HUES64 (cell line): ENCODE results near the gene VDR.
"Not testable (repeated sequence)": the region's sequence is repeated elsewhere in the genome, so short reads cannot be mapped to it uniquely, and the experiment has no call there.

Experiments used
- H3K27ac ChIP-seq: 2 replicates; pipeline ENCODE4 v1.7.0; 2013; ENCODE audit warnings: low read depth, low read length, inconsistent platforms
- H3K27me3 ChIP-seq: 2 replicates; pipeline ENCODE4 v1.6.1; 2013; ENCODE audit warnings: mild to moderate bottlenecking, low read length; ENCODE audit not compliant: insufficient read depth
- H3K36me3 ChIP-seq: 2 replicates; pipeline ENCODE4 v1.6.1; 2013; ENCODE audit warnings: mild to moderate bottlenecking, low read length; ENCODE audit not compliant: insufficient read depth
- H3K4me1 ChIP-seq: 2 replicates; pipeline ENCODE4 v1.6.1; 2013; ENCODE audit warnings: mild to moderate bottlenecking, low read length, moderate library complexity; ENCODE audit not compliant: insufficient read depth
- H3K4me3 ChIP-seq: 2 replicates; pipeline ENCODE4 v1.5.1; 2013; ENCODE audit warnings: mild to moderate bottlenecking, low read length, moderate library complexity
- H3K9ac ChIP-seq: 2 replicates; pipeline ENCODE4 v1.6.1; 2013; ENCODE audit warnings: mild to moderate bottlenecking, low read depth, low read length
- H3K9me3 ChIP-seq: 2 replicates; pipeline ENCODE4 v1.6.1; 2013; ENCODE audit warnings: low read depth, low read length; ENCODE audit not compliant: insufficient read depth
- WGBS: fragments of 150-250, 120-280 bp; methylation state at CpG from one replicate; pipeline ENCODE4 v1.1.7; 2013; ENCODE audit warnings: missing lambda C conversion rate; 5-methylcytosine and 5-hydroxymethylcytosine counted together

Gene VDR

DNA sequence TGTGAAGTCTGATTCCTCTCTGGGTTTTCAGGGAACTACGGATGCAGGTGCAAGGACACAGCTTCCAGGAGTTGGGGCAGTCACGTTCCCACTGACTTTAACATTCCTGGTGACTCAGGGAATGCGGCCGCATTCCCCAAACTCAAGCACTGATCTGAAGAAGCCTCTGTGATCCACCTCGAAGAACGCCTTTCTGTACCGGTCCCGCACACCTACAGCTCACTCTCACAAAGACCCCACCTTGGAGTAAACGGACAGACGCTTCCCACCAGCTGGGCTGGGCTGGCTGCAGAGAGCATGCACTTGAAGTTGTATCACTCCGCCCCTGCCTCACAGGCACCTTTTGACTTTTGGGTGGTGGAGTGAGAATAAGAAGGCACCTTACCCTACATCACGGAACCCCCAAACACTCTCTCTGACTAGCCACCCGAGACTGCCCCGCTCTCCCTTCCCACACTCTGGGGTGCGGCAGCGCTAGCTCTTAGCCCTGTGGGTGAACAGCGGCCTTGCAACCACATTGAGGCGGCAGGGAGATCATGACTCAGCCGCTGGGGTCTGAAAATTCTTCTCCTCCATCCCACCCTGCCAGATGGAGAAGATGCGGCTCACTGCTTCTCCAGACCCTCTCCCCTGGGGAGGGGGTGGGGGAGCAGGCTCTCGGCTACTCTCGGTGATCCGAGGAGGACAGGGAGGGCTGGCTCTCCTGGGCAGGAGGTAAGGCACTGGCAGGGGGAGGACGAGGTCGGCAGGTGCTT is 61.4 kb downstream of the VDR start:
- H3K4me3 ChIP-seq: no peak overlapping the region
- no peaks in the 10 kb centered on the region for H3K27me3 ChIP-seq
- H3K36me3 ChIP-seq: no peaks in the 10 kb centered on the region
- H3K27ac ChIP-seq: no peak overlapping the region
- H3K9ac ChIP-seq: no peak overlapping the region
- H3K4me1 ChIP-seq: peaks cover 15% of the 10 kb centered on the region; the same call in 1 of the 2 replicates
- no peaks in the 10 kb centered on the region for H3K9me3 ChIP-seq
- WGBS: 62% methylated on average over 24 of the region's 25 CpGs

DNA sequence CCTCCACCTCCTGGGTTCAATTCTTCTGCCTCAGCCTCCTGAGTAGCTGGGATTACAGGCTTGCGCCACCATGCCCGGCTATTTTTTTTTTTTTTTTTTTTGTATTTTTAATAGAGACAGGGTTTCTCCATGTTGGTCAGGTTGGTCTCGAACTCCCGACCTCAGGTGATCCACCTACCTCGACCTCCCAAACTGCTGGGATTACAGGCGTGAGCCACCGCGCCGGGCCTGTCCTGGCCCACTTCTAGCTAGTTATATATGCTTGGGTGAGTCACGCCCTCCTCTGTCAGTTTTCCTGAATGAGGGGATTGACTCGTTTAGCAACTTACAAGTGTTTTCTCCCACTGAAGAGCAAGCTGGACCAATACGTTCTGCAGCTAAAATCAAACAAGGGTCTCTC is 62.3 kb downstream of the VDR start:
- H3K4me1 ChIP-seq: peaks cover 15% of the 10 kb centered on the region; the same call in 1 of the 2 replicates
- H3K27ac ChIP-seq, H3K36me3 ChIP-seq, H3K4me3 ChIP-seq, H3K27me3 ChIP-seq, H3K9me3 ChIP-seq, H3K9ac ChIP-seq: not testable (repeated sequence)
- 84% methylated on average over 10 of the region's 12 CpGs for WGBS

DNA sequence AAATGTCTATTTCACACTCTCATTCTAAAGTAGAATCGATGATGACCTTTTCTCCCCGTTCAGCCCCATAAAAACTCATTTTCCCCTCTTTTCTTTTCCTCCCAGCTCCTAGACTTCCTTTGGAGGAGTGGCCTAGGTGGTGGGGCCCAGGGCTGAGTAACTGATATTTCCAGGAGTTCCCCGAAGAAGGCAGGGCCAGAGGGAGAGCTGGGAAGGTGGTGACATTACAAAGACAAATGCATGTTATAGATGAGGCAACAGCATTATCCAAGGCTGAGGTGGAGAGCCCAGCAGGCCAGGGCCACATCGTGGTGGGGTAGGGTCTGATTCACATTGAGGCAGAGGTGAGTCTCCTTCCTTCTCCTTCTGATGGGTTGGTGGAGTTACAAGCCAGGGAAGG is 62.9 kb downstream of the VDR start:
- Histone ChIP-seq H3K9me3 (no peaks in the 10 kb centered on the region), H3K36me3 (no peaks in the 10 kb centered on the region), H3K4me3 (no peak overlapping the region), H3K9ac (no peak overlapping the region), H3K27me3 (no peaks in the 10 kb centered on the region), H3K4me1 (peaks cover 17% of the 10 kb centered on the region), H3K27ac (no peak overlapping the region)
- 83% methylated on average over 4 of the region's 4 CpGs for WGBS

DNA sequence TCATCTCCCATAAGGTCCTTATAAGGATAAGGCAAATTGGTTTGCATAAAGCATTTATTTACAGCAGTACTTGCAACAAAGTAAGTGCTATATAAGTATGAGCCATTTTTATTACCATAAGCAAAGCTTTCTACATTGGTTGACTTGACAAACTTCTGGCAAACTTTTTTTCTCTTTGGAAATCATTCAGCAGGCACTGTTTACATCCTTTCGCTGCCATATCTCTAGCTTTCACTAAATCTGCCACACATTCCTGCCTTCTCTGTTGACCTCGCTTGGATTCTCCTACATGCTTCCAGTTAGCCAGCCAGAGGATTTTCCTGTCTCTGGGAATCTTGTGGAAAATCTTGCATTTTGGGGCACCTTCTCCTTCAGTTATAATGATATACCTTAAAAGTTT is 63.3 kb downstream of the VDR start:
- peaks cover 17% of the 10 kb centered on the region for H3K4me1 ChIP-seq
- WGBS: 91% methylated on average over 2 of the region's 2 CpGs
- H3K9me3 ChIP-seq: no peaks in the 10 kb centered on the region

DNA sequence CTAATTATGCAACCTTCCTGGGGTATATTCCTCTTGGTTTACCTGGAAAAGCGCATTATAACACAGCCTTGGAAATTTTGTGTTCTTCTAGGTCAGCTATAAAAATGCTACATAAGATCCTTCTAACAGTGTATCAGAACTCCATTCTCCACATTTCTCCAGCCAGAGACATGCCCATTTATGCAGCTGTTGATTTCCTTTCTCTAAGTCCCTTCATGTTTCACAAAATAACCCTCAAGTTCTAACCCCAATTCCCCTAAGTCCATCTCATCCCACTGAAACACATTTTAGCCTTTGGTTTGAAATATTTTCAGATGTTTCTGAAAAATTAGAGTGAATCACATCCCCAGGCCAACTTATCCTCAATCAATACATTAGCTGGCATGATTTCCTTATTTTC is 64.2 kb downstream of the VDR start:
- Histone ChIP-seq H3K9ac (no peak overlapping the region), H3K4me3 (no peak overlapping the region), H3K36me3 (no peaks in the 10 kb centered on the region), H3K9me3 (no peaks in the 10 kb centered on the region), H3K4me1 (peaks cover 17% of the 10 kb centered on the region), H3K27me3 (no peaks in the 10 kb centered on the region), H3K27ac (no peak overlapping the region)
- WGBS: 100% methylated on average over 1 of the region's 1 CpG

More for the DNA sequence above, 63.3 kb downstream of the VDR start:
- no peak overlapping the region for H3K9ac ChIP-seq
- H3K4me3 ChIP-seq: no peak overlapping the region
- H3K27me3 ChIP-seq: no peaks in the 10 kb centered on the region
- H3K27ac ChIP-seq: no peak overlapping the region
- H3K36me3 ChIP-seq: no peaks in the 10 kb centered on the region

DNA sequence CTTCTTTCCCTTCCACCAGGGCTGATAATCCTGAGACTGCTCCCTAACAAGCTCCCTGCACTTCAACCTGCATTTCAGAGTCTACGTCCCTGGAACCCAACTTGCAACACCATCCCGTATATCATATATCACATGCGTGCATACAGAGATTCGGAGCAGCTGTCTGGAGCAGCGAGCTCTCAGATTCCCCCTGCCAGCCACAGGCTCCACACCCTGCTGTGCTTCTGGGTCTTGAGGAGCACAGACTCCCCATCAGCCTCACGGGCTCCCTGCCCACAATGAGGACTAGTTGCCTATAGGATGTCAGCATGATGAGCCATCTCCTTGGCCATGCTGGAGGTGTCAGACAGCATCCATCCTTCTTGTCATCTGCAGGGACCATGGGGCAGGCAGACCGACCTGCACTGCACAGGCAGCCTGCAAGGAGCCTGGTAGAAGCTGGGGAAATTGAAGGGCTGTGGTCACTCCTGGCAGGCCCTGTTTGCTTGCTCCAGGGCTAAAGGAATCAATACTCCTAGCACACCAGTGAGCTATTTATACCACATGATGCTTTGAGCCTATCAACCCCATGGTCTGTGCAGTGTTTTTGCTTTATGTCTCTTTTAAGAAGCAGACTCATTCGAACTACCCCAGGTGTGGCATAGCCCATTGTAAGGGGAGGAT is 65.4 kb downstream of the VDR start:
- Histone ChIP-seq H3K36me3 (no peaks in the 10 kb centered on the region), H3K27ac (no peak overlapping the region), H3K9ac (no peak overlapping the region), H3K4me3 (no peak overlapping the region), H3K27me3 (no peaks in the 10 kb centered on the region), H3K9me3 (no peaks in the 10 kb centered on the region), H3K4me1 (peaks cover 16% of the 10 kb centered on the region)
- WGBS: 84% methylated on average over 7 of the region's 8 CpGs

DNA sequence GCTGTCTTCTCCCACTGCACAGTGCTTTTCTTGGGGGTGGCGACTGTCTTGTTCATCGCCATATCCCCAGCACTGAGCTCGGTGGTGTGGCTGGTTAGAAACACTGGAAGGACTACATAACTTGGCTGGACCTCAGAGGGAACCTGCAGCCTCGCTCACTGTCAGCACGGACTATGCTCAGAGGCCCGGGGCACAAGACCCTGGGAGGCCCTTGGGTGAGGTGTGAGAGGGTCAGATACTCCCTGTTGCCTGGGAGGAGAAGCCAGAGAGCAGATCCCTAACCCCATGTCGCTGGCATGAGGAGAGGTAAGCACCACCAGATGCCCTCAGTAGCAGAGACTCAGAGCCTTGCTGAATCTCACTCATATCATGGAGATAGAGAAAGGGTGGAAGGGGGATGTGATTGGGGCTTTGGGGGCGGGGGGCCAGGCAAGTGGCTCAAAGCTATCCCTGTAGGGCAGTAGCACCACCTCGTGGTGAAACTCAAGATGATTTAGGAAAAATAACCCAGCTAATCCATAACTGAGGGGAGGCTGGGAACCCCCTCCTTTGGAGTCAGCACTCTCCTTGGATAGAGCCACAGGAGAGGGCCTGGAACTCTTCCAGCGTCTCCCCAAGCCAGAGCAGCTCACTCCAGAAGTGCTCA is 66.4 kb downstream of the VDR start:
- no peak overlapping the region for H3K9ac ChIP-seq
- peaks cover 7% of the 10 kb centered on the region for H3K4me1 ChIP-seq
- H3K27me3 ChIP-seq: no peaks in the 10 kb centered on the region
- 48% methylated on average over 10 of the region's 10 CpGs for WGBS
- H3K27ac ChIP-seq: no peak overlapping the region
- no peaks in the 10 kb centered on the region for H3K36me3 ChIP-seq
- no peaks in the 10 kb centered on the region for H3K9me3 ChIP-seq
- no peak overlapping the region for H3K4me3 ChIP-seq

DNA sequence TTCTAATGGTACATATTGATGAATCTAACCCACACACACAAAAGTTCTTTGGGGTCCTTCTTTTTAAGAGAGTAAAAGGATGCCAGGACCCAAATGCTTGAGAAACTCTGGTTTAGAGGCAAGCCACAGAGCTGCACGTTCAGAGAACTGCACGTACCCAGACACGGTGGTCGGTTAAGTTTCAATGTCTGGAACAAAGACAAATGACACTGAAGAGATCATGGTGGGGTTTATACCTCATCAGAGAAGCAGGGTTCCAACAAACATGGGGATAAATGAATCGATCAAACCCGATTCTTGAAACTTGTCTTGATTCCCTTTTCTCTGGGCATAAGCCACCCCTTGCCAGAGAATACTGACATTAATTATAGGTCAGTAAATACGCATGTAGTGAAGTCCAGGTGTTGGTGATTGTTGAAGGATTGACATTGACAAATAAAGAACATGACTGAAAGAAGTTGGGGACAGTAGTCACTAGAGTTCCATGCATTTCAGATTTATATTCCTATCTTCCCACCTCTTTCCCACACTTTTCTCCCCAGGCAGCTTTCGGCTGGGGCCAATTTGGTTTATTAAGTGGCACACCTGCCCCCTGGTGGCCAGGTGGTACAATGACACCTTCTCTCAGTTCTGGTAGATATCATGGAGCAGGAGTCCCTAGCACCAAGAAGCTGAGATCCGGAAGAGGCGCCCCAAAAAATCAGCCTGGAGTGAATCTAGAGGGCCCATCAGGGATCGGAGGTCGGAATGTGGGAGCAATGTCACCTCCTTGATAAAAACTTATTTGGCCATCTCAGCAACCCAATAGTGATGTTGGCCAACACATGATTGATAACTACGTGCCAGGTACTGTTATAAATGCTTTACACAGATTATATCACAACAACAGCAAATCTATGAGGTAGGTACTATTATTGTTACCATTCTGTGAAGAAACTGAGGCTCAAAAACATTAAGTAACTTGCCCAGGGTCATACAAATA is 67.3 kb downstream of the VDR start:
- no peaks in the 10 kb centered on the region for H3K36me3 ChIP-seq
- H3K9me3 ChIP-seq: no peaks in the 10 kb centered on the region
- H3K4me1 ChIP-seq: peaks cover 3% of the 10 kb centered on the region
- H3K9ac ChIP-seq: no peak overlapping the region
- H3K27ac ChIP-seq: no peak overlapping the region
- no peaks in the 10 kb centered on the region for H3K27me3 ChIP-seq
- H3K4me3 ChIP-seq: no peak overlapping the region
- 61% methylated on average over 12 of the region's 13 CpGs for WGBS

DNA sequence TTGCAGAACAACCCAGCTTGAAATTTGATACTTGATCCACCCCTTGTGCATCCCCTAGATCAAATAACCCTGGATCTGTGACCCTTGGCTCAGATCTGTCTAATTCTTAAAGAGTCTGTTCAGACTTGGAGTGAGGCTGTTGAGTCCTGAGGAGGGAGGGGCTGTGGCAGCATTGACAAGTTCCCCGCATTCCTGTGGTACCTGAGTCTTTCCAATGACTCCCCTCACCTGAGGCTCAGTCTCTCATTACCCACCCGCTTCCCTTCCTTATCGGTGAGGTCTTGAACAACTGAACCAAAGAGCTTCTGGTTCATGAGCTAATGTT is 69.0 kb downstream of the VDR start:
- no peak overlapping the region for H3K27ac ChIP-seq
- no peaks in the 10 kb centered on the region for H3K36me3 ChIP-seq
- no peaks in the 10 kb centered on the region for H3K9me3 ChIP-seq
- H3K4me1 ChIP-seq: peaks cover 3% of the 10 kb centered on the region
- H3K9ac ChIP-seq: no peak overlapping the region
- no peaks in the 10 kb centered on the region for H3K27me3 ChIP-seq
- no peak overlapping the region for H3K4me3 ChIP-seq
- WGBS: 89% methylated on average over 3 of the region's 3 CpGs

DNA sequence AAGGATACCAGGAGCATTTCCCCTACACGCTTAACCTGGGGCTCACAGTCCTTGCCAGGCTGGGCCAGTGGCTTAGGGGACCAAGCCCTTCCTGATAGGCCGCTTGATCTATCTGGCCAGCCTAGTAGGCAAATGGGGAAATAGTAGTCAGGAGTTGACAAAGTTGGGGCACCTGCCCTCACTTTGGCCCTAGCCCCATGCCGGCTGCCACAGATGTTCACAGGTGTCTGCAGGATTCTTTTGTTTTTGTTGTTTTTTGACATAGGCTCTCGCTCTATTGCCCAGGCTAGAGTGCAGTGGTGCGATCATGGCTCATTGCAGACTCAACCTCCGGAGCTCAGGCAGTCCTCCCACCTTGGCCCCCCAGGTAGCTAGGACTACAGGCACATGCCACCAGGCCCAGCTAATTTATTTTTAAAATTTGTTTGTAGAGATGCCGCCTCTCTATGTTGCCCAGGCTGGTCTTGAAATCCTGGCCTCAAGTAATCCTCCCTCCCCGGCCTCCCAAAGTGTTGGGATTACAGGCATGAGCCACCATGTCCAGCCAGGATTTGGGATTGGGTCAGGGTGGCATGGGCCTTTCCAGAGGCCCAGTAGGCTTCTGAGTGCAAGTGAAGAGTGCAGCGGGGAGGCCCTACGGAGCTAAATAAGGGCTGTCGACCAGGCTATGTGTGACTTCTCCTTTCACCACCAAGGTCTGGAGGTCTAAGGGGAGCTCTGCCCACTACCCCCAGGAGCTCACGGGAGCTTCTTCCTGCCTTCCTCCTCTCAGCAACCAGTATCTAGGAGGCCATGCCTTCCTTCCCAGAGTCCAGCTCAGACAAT is 69.6 kb downstream of the VDR start:
- Histone ChIP-seq H3K36me3 (no peaks in the 10 kb centered on the region), H3K27ac (no peak overlapping the region), H3K9ac (no peak overlapping the region), H3K4me1 (peaks cover 3% of the 10 kb centered on the region), H3K4me3 (no peak overlapping the region), H3K9me3 (no peaks in the 10 kb centered on the region), H3K27me3 (no peaks in the 10 kb centered on the region)
- 89% methylated on average over 12 of the region's 12 CpGs for WGBS
